22Rv1 (cell line): Measurements from ENCODE around the gene MEGF11.

ENCODE experiments used
- H3K27ac ChIP-seq: fragments of 450-650 bp; 2 replicates; pipeline ENCODE4 v1.5.1; 2017
- ZFX ChIP-seq: fragments of 450-650 bp; IDR thresholded peaks from 2 replicates; pipeline ENCODE4 v1.6.1; 2017; ENCODE audit warnings: antibody characterized with exemption, borderline replicate concordance
- TF ChIP-seq, protein P1 (sequence below): fragments of 450-650 bp; IDR thresholded peaks from 2 replicates; pipeline ENCODE4 v1.5.1; 2017; ENCODE audit warnings: mild to moderate bottlenecking

The MEGF11 gene

DNA sequence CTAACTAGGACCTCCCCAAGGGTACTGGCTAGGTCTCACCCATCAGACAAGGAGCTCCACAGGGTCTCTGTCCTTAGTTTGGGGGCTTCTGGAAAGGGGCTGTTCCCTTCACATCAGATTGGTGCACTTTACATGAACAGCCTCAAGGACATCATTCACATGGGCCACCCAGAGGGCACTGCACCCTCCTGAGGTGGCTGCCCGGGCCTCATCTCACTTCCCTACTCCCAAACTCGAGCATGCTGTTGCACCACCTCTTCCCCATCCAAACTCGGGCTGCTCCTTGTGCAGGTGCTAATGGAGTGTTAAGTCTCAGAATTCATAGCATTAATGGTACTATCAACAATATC is 336.2 kb downstream of the MEGF11 start:
- no peak for TF ChIP-seq ZFX
- TF ChIP-seq, protein P1, sequence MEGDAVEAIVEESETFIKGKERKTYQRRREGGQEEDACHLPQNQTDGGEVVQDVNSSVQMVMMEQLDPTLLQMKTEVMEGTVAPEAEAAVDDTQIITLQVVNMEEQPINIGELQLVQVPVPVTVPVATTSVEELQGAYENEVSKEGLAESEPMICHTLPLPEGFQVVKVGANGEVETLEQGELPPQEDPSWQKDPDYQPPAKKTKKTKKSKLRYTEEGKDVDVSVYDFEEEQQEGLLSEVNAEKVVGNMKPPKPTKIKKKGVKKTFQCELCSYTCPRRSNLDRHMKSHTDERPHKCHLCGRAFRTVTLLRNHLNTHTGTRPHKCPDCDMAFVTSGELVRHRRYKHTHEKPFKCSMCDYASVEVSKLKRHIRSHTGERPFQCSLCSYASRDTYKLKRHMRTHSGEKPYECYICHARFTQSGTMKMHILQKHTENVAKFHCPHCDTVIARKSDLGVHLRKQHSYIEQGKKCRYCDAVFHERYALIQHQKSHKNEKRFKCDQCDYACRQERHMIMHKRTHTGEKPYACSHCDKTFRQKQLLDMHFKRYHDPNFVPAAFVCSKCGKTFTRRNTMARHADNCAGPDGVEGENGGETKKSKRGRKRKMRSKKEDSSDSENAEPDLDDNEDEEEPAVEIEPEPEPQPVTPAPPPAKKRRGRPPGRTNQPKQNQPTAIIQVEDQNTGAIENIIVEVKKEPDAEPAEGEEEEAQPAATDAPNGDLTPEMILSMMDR, result no peak
- H3K27ac ChIP-seq, result no peak overlapping the region

DNA sequence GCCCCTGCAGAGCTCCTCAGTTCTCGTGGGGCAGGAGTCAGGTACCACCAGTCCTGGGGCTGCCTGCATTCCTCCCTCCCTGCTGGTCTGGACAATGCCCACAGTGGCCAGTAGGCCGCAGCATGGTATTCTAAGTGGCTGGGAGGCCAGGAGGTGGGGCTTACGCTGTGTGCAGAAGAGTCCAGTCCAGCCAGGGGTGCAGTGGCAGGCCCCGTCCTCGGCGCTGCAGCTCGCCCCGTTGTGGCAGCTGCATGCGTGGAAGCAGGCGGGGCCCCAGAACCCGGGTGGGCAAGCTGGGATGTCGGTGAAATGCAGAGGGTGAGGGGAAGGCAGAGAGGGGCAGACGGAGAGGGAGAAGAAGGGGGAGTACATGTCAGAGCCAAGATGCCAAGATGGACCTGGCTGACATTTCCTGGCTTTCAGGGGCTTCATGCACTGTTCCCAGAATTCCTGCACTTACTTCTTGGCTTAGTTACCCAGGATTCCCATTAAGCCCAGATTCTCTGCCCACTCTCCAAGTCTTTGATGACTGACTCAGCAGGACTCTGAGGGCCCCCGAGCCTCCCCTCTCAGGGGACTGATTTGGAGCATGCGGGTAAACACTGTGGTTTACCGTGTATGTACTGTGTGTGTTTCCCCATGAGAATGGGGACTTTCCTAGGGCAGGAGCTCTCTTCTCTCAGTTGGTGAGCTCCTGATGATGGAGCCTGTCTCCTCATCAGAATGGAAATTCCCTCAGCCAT is 336.7 kb downstream of the MEGF11 start:
- TF ChIP-seq ZFX, result no peak
- TF ChIP-seq, protein P1, result peak; percentile 71
- no peak overlapping the region for H3K27ac ChIP-seq

DNA sequence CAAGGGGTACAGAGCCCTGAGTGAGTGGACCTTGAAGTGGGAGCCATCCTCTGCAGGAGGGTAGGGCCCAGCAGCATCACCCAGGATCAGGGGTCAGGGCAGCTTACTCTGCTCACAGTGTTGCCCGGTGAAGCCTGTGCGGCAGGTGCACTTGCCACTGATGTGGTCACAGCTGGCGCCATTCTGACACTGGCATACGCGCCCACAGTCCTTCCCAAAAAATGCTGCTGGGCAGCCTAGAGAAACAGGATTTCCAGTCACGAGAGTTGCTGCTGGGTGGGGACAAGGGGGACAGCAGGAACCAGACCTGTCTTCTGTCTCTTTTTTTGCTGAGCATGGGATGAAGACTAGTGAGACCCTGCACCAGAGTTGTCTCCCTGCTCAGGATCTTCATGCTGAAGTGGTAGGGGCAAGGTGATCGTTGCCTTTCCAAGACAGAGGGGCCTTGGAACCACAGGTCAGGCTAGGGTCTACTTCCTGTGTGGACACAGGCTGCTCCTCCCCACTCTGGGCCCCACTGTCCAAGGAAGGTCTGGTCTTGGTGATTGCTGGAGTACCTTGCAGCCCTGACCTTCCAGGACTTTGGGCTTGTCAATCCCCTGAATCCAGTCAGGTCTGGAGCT is 337.4 kb downstream of the MEGF11 start:
- H3K27ac ChIP-seq, result no peak overlapping the region
- TF ChIP-seq, protein P1, result no peak
- TF ChIP-seq ZFX, result no peak

DNA sequence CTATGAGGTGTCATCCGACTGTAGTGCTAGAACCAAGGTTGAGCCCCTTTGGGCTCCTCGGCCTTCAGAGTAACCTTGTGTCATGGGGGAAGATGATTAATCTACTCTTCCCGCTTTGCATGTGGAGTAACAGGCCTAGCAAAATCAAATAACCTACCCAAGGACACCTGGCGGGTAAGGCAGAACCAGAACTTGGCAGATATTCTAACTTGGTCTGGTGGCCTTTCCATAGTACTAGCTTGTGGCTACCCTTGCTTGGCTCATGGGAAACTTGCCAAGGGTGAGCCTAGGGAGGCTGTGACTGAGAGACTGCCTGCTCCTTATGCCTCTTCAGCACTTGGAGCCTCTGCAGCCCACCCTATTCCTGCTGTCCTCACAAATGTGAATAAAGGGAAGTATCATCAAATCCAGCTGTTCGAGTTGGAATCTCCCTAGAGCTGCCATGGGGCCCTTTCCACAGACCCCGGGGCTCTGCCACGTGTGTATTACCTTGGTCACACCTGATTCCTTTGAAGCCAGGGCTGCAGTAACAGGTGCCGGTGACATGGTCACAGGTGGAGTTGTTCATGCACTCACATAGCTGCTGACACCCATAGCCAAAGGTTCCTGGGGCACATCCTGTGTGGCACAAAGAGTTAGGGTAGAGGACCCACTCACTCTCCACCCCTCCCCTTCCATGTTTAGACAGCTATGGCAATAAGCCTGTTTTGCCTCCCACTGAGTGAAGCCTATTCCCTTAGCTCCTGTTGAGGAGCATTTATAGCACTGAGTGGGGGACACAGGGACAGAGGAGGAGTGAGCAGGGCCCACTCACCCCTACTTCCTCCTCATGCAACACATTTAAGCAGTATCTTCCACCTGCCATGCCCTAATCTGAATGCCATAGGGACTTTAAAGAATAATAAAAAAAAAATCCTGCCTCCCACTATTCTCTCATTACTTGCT is 338.3 kb downstream of the MEGF11 start:
- no peak overlapping the region for H3K27ac ChIP-seq
- no peak for TF ChIP-seq ZFX
- TF ChIP-seq, protein P1, result no peak

DNA sequence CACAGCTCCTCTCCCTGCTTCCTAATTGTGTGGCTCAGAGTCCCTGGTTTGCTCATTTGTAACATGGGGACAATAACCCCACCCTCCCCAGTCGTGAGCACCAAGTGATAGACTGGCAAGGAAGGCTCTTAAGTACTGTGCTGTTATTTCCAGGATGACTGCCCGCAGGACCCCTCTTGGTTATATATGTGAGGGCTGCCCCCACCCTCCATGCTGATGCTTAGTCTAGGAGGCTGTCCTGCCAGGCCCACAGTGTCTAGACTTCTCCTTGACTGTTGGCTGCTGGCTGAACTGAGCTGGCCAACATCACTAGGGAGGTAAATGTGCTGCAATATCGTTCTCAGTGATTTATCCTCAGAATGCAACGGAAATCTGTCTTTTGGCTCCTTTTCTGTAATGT is 339.2 kb downstream of the MEGF11 start:
- no peak overlapping the region for H3K27ac ChIP-seq
- no peak for TF ChIP-seq ZFX
- TF ChIP-seq, protein P1, result no peak

DNA sequence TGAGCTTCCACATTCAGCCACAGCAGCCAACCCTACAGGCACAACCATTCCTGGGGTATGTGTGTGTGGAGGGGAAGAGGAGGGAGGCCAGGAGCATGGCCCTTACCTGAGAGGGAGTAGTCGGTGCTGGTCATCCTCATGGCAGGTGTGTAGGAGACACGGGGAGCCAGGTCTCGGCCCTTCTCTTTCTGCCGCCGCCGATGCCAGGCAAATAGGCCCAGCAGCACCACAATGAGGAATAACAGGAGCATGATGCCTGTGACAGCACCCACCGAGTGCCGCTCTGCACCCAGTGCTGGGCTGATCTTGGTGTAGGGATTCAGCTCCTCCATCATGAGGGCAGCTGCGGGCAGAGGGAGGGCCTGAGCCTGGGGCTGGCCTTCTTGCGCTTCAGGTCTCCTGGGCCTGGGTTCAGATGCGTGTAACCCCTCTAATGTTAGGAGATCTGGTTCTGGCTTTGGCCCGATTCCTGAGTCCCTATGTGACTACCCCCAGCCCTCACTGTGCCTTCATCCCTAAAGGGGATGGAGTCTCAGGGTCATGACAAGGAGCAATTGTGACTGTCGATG is 339.8 kb downstream of the MEGF11 start:
- H3K27ac ChIP-seq, result no peak overlapping the region
- TF ChIP-seq ZFX, result no peak
- TF ChIP-seq, protein P1, result no peak
